GM18502 (cell line): Measurements from ENCODE around the gene OXLD1.
A peak's percentile ranks its signal among the peaks of the same experiment; 100 is the strongest.
"Not testable (repeated sequence)": the region's sequence is repeated elsewhere in the genome, so short reads cannot be mapped to it uniquely, and the experiment has no call there.

Experiments
- ATAC-seq: cut with Tn5 transposase; IDR thresholded peaks from one replicate; pipeline ENCODE4 v1.9.1; 2021; ENCODE audit warnings: mild to moderate bottlenecking; ENCODE audit not compliant: unreplicated experiment, poor library complexity

OXLD1 gene

GRCh38 chr17:81684442-81684911 is 18.1 kb upstream of the OXLD1 start:
- no peak for ATAC-seq

DNA sequence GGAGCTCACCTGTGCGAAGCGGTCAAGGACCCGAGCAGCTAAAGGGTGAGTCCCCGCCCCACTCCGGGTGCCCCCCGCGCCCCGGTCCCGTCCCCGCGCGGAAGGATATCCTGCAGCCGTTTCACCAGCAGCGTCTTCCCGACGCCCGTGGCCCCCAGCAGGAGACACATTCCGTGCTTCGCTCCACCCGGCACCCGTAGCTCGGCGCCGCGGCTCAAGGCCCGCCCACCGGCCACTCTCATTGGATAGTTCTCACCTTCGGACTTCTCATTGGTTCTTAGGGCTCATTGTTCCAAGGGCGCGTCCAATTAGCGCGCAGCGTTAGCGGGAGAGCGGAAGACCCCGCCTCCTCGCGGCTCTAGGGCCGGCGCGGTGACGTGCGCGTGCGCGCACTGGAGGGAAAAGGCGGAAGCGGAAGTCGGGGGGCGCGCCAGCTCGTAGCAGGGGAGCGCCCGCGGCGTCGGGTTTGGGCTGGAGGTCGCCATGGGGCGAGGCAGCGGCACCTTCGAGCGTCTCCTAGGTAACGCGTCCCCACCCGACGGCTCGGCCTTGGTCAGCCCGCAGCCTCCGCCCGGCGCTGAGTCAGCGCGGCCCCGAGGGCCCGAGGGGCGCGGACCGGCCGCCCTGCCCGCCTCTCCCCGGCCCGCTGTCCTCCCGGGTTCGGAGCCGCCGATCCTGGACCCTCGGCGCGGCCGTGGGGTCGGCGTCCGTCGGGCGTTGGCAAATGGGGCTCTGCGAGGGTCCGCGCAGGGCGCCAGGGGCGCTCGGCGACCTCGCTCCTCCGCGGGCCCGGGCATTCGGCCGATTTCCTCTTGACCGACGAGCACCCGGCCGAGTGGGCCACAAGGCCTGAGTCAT is 17.4 kb upstream of the OXLD1 start, which contains the start of the genes ARL16 and HGS:
Gene ARL16 (minus strand): TSS at position 214 of the 858 bp plus-strand sequence. CDS start 44 bp downstream, at position 170.
Gene HGS (plus strand): TSS at position 428 of the 858 bp plus-strand sequence. CDS start 56 bp downstream, at position 484.
- ATAC-seq: peak; percentile 90

DNA sequence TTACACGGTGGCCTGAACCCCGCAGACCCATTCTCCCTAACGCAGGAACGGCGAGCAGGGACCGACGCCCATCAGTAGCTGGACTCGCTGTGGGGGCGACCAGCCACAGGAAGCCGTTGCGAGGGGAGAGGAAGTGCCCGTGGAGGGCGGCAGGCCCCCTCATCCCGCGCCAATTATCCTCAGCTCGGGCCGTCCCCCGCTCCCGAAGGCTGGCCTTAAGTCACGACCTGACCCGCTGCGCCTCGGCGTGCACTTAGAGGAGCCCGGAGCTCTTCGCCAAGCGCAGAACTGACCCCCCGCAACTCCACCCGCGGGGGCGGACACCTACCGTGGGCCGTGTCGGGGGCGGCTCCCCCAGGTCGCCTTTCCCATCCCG is 16.8 kb upstream of the OXLD1 start:
- peak; percentile 20 for ATAC-seq

GRCh38 chr17:81682565-81683207 is 16.3 kb upstream of the OXLD1 start:
- ATAC-seq: no peak

- no peak for ATAC-seq
Observed at GRCh38 chr17:81681672-81682071, 15.3 kb upstream of the OXLD1 start.

DNA sequence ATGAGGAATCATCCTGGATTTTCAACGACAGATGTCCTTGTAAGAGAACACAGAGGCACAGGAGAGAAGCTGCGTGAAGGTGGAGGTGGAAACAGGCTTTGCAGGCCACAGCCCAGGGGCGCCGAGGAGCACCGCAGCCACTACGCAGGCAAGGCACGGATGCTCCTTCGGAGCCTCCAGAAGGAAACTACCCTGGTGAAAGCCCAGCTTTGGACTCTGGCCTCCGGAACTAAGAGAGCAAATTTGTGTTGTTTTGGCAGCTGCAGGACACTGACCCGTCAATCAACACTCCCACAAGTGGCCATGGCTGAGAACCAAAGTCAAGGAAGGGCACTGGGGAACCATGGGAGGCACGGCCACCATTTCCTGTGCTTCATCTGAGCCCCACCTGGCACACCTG is 13.7 kb upstream of the OXLD1 start:
- no peak for ATAC-seq

DNA sequence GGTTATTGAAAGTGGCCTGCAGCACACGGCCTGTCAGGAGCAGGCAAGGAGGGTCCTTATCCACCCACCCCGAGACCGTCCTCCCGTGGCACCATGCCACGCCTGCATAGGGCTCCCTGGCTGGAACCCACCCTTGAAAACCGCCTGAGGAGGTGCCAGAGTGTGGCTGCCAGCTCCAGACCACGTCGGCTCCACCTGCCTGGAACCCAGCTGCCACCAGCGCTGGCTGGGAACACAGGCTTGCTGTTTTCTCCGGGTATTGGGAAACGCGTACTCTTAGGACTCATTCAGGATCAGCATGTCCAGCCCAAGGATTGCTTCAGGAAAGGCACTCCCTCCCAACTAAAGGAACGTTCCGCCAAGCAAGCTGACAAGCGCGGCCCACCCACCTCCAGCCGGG is 10.5 kb upstream of the OXLD1 start:
- no peak for ATAC-seq

GRCh38 chr17:81675515-81676221 is 9.3 kb upstream of the OXLD1 start:
- ATAC-seq: not testable (repeated sequence)

GRCh38 chr17:81673561-81674258 is 7.3 kb upstream of the OXLD1 start:
- no peak for ATAC-seq

- no peak for ATAC-seq
Observed at GRCh38 chr17:81672954-81673353, 6.5 kb upstream of the OXLD1 start.

DNA sequence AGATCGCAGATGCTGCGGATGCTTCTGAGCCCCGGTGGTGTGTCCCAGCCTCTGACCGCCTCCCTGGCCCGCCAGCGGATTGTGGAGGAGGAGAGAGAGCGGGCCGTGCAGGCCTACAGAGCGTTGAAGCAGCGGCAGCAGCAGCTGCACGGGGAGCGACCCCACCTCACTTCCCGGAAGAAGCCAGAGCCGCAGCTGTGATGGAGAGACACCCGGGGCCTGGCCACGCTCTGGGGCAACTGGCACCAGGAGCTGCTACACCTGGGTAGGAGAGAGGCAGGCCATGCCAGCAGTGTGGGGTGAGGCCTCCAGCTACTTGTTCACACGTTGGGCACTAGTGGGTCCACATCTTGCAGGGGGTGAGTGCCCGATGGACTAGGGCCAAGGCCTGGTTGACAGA is 6.1 kb upstream of the OXLD1 start:
- no peak for ATAC-seq

DNA sequence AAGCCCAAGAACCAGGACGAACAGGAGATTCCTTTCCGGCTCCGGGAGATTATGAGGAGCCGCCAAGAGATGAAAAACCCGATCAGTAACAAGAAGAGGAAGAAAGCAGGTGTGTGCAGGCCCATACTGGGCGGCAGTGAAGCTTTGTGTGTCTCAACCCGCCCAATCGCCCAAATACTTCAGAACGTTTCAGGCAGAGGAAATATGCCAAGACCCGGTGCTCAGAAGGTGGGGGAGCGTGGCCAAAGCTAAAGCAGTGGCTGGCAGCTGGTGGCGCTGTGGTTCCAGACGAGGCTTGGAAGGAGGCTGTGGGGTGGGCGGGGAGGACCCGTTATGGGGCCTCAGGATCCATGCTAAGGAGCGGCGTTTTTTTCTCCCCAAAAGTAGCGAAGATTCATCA is 1.3 kb upstream of the OXLD1 start:
- ATAC-seq: no peak

DNA sequence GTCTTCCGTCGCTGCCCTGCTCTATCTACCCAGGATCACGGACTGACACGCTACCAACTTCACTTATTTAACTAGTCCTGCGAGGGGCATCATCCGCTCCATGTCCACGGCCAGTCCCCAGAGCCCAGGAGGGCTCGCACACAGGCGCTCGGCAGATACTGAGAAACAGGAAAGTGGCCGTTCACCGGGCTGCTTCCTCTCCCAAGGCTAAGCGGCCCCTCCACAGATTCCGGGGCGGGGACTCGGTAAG is 388 bp downstream of the OXLD1 start:
- no peak for ATAC-seq

- ATAC-seq: peak; percentile 8
Observed at GRCh38 chr17:81665205-81666091, 957 bp downstream of the OXLD1 start.

GRCh38 chr17:81664051-81664470 is 2.3 kb downstream of the OXLD1 start:
- ATAC-seq: no peak

DNA sequence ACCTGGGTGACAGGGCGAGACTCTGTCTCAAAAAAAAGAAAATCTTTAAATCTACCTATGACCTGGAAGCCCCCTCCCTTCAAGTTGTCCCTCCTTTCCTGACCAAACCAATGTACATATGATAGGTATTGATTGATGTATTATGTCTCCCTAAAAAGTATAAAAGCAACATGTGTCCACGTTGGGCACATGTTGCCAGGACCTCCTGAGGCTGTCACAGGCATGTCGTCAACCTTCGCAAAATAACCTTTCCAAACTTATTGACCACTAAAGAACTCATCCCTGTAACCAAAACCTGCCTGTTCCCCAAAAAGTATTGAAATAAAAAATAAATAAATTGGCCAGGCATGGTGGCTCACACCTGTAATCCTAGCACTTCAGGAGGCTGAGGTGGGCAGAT is 4.4 kb downstream of the OXLD1 start:
- no peak for ATAC-seq

DNA sequence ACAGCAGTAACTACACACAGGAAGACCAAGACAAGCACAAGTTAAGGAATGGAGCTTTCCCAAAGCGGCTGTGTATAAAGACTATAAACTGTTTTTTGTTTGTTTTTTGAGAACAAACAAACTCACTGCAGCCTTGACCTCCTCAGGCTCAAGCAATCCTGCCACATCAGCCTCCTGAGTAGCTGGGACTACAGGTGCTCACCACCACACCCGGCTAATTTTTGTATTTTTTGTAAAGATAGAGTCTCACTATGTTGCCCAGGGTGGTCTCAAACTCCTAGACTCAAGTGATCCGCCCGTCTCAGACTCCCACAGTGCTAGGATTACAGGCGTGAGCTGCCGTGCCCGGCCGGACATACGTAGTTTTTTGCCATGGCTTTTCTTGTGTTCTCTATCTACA is 6.0 kb downstream of the OXLD1 start:
- ATAC-seq: no peak

DNA sequence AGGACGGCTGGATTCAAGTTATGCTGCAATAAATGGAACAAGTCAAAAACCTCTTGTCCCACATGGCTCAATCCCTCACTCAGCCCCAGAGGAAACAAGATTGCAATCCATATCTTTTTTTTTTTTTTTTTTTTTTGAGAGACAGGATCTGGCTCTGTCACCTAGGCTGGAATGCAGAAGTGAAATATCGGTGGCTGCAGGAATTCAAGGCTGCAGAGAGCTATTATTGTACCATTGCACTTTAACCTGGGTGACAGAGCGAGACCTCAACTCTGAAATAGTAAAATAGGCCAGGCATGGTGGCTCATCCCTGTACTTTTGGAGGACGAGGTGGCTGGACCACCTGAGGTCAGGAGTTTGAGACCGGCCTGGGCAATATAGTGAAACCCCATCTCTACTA is 7.4 kb downstream of the OXLD1 start:
- no peak for ATAC-seq

DNA sequence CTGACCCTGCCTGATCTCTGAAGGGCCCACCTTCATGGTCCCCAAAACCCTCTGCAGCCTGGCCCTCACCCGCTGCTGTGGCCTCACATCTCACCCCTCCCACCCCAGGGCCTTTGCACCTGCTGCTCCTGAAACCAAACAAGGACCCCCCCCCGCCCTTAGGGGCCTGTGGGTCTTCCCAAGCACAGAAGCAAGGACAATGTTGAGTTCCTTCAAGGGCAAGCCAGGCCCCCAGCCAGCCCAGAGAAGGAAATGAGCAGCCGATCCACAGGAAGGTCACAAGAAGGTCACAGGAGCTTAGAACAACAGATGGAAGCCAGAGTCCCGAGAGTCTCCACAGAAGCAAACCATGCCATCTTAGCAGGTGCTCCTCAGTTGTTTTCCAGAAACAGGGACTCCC is 9.6 kb downstream of the OXLD1 start:
- ATAC-seq: no peak
